Heart right ventricle (tissue), 12 donors: ENCODE data around the gene ICOS. TPM values are rescaled to one million over a fixed set of nuclear protein-coding genes. Genes with fewer than 3 reads are reported as not detected.

Experiments used
- polyA plus RNA-seq, 2 donors: library from polyadenylated mRNA; stranded (reverse); fragments of 200-250 nt; gene quantifications; one replicate each; pipeline ENCODE4 v1.2.3, GENCODE V29; 2013
- total RNA-seq, 10 donors: library from RNA; stranded (reverse); fragmentation: NEBNext Ultra II Directional in 3 of 10; extraction: Animal tissue kit (Norgen Biotek cat#: 25700) in 3 of 10; gene quantifications; one replicate each; pipeline versions ENCODE4 v1.2.1 to v1.2.4, GENCODE V29; 2021 to 2023
- donor health status: ischemic (EF 13 %, LVEDD 7.1; RV severe dilation, severe dysfunction).
- donor health status: healthy with polysubstance abuse.
- donor health status: DM: no; HTN: yes; CAD: no.
- donor health status: DM: no; HTN: no; CAD: no.
- donor health status: ischemic (EF 25% LVEDD 6.9; RV normal size, moderate dysfunction).
- donor health status: ischemic (EF 25% LVEDD 5.7; RV mildly dilated, moderate dysfunction).
- donor health status: healthy.
- donor health status: nonischemic (EF 11% LVEDD 7.7; RV severe dilation, severe dysfunction).
- donor health status: DM: yes; HTN: yes; CAD: no.
- donor health status: PGD.
- donor health status: ischemic (EF 29% LVEDD 5.4; RV normal size, mild dysfunction).
- donor health status: nonischemic (EF 23%, LVEDD 6.1; RV moderate dilation, normal function).

ICOS gene
- total and polyA plus RNA-seq, 12 donors: 0.01 to 1.2 (median 0.09) TPM; not detected in 7

Other genes starting within 250 kb of the ICOS start
- 1 to 10 TPM in 3 of 10 donors, under 1 TPM in 7; 0.36 to 5.3 (median 0.75) TPM for gene CD28, start 230.1 kb upstream of the ICOS start, total RNA-seq
- under 1 TPM; 0.10 to 0.15 TPM for gene CD28, start 230.1 kb upstream of the ICOS start, polyA plus RNA-seq
- 1 to 10 TPM in 2 of 10 donors, under 1 TPM in 4, not detected in 4; 0.17 to 1.6 (median 0.72) TPM for gene CTLA4, start 69.0 kb upstream of the ICOS start, total RNA-seq
- gene CTLA4, start 69.0 kb upstream of the ICOS start, polyA plus RNA-seq: under 1 TPM; 0.13 to 0.29 TPM